Neural cell (in vitro differentiated cells): ENCODE results near the gene FNDC3B. TPM values are rescaled to one million over a fixed set of nuclear protein-coding genes. Genes with fewer than 3 reads are reported as not detected.

Source experiments
- H2AFZ ChIP-seq: fragments of 200-600, 300-800 bp; sonication (generic), shearing (Covaris generic); 2 replicates; pipeline ENCODE4 v1.6.0; 2014; ENCODE audit warnings: low read depth, mild to moderate bottlenecking, antibody characterized with exemption, low read length, moderate library complexity
- H3F3A ChIP-seq: fragments of 200-600 bp; shearing (Covaris generic); 2 replicates; pipeline ENCODE4 v1.6.1; 2016; ENCODE audit warnings: mild to moderate bottlenecking, moderate library complexity, mixed read lengths, antibody characterized with exemption, low read length; ENCODE audit not compliant: insufficient read depth, poor library complexity, severe bottlenecking
- H3K27ac ChIP-seq: fragments of 200-600, 300-800 bp; sonication (generic), shearing (Covaris generic); 2 replicates; pipeline ENCODE4 v1.5.1; 2014; ENCODE audit warnings: mild to moderate bottlenecking, low read length, moderate library complexity
- H3K27me3 ChIP-seq: fragments of 300-800, 200-600 bp; sonication (generic), shearing (Covaris generic); 2 replicates; pipeline ENCODE4 v1.6.0; 2014; ENCODE audit warnings: mild to moderate bottlenecking, low read depth, low read length, moderate library complexity; ENCODE audit not compliant: insufficient read depth
- H3K36me3 ChIP-seq: fragments of 300-800, 200-600 bp; sonication (generic), shearing (Covaris generic); 2 replicates; pipeline ENCODE4 v1.5.1; 2014; ENCODE audit warnings: mild to moderate bottlenecking, antibody characterized with exemption, low read length, moderate library complexity; ENCODE audit not compliant: insufficient read depth
- H3K4me2 ChIP-seq: fragments of 300-800, 200-600 bp; sonication (generic), shearing (Covaris generic); 2 replicates; pipeline ENCODE4 v1.6.0; 2014; ENCODE audit warnings: mild to moderate bottlenecking, low read length
- H3K4me3 ChIP-seq: fragments of 300-800, 200-600 bp; sonication (generic), shearing (Covaris generic); 2 replicates; pipeline ENCODE4 v1.5.1; 2014; ENCODE audit warnings: mild to moderate bottlenecking, low read length, moderate library complexity
- H3K79me2 ChIP-seq: fragments of 200-600 bp; shearing (Covaris generic); replicated peaks from 2 replicates; pipeline ENCODE4 v1.6.0; 2014; ENCODE audit warnings: mild to moderate bottlenecking, low read length, moderate library complexity; ENCODE audit not compliant: insufficient read depth
- H3K9ac ChIP-seq: fragments of 300-800, 200-600 bp; sonication (generic), shearing (Covaris generic); 2 replicates; pipeline ENCODE4 v1.6.1; 2016; ENCODE audit warnings: mild to moderate bottlenecking, low read length, mixed read lengths
- H3K9me2 ChIP-seq: fragments of 200-600 bp; shearing (Covaris generic); 2 replicates; pipeline ENCODE4 v1.6.1; 2016; ENCODE audit warnings: mild to moderate bottlenecking, low read length, mixed read lengths; ENCODE audit not compliant: insufficient read depth
- H3K9me3 ChIP-seq: fragments of 200-600, 300-800 bp; sonication (generic), shearing (Covaris generic); 2 replicates; pipeline ENCODE4 v1.6.1; 2016; ENCODE audit warnings: mild to moderate bottlenecking, mixed run types, low read length, moderate library complexity, mixed read lengths
- H4K20me1 ChIP-seq: fragments of 200-600 bp; shearing (Covaris generic); 2 replicates; pipeline ENCODE4 v1.6.1; 2016; ENCODE audit warnings: mild to moderate bottlenecking, mixed run types; ENCODE audit not compliant: insufficient read depth
- EP300 ChIP-seq: fragments of 450-650 bp; conservative IDR thresholded peaks from 2 replicates; pipeline ENCODE4 v1.6.1; 2014; ENCODE audit warnings: antibody characterized with exemption, mild to moderate bottlenecking, moderate library complexity; ENCODE audit not compliant: poor library complexity, severe bottlenecking
- EZH2 ChIP-seq: fragments of 200-600, 300-800 bp; shearing (Covaris generic), sonication (generic); IDR thresholded peaks from 2 replicates; pipeline ENCODE4 v1.6.1; 2014; ENCODE audit warnings: antibody characterized with exemption, low read length, borderline replicate concordance, mild to moderate bottlenecking; ENCODE audit not compliant: insufficient read depth, poor library complexity, severe bottlenecking
- MXI1 ChIP-seq: fragments of 450-650 bp; conservative IDR thresholded peaks from 2 replicates; pipeline ENCODE4 v1.6.1; 2014; ENCODE audit warnings: antibody characterized with exemption, mild to moderate bottlenecking; ENCODE audit not compliant: poor library complexity, severe bottlenecking
- POLR2AphosphoS5 ChIP-seq: IDR thresholded peaks from 2 replicates; pipeline ENCODE4 v1.6.1; 2012
- RAD21 ChIP-seq: fragments of 450-650 bp; conservative IDR thresholded peaks from 2 replicates; pipeline ENCODE4 v1.6.1; 2014; ENCODE audit warnings: antibody characterized with exemption, mild to moderate bottlenecking, moderate library complexity
- SMC3 ChIP-seq: fragments of 450-650 bp; conservative IDR thresholded peaks from 2 replicates; pipeline ENCODE4 v1.6.1; 2014; ENCODE audit warnings: antibody characterized with exemption, mild to moderate bottlenecking, moderate library complexity; ENCODE audit not compliant: poor library complexity
- TAF1 ChIP-seq: IDR thresholded peaks from 2 replicates; pipeline ENCODE4 v1.6.1; 2012; ENCODE audit warnings: low read depth
- polyA plus RNA-seq: library from polyadenylated mRNA; depleted of rRNA; stranded (reverse); fragments of >200 nt; gene quantifications from 2 replicates; pipeline ENCODE4 v1.2.3, GENCODE V29; 2014
- TF ChIP-seq, protein P1 (sequence below): fragments of 450-650 bp; IDR thresholded peaks from 2 replicates; pipeline ENCODE4 v1.5.1; 2014; ENCODE audit warnings: antibody characterized with exemption, mild to moderate bottlenecking, moderate library complexity; ENCODE audit not compliant: poor library complexity, severe bottlenecking
- TF ChIP-seq, protein P2 (sequence below): IDR thresholded peaks from 2 replicates; pipeline ENCODE4 v1.6.1; 2012; ENCODE audit warnings: borderline replicate concordance

Gene FNDC3B
- polyA plus RNA-seq, 1 donor from 2014 or later: 4.9 TPM

DNA sequence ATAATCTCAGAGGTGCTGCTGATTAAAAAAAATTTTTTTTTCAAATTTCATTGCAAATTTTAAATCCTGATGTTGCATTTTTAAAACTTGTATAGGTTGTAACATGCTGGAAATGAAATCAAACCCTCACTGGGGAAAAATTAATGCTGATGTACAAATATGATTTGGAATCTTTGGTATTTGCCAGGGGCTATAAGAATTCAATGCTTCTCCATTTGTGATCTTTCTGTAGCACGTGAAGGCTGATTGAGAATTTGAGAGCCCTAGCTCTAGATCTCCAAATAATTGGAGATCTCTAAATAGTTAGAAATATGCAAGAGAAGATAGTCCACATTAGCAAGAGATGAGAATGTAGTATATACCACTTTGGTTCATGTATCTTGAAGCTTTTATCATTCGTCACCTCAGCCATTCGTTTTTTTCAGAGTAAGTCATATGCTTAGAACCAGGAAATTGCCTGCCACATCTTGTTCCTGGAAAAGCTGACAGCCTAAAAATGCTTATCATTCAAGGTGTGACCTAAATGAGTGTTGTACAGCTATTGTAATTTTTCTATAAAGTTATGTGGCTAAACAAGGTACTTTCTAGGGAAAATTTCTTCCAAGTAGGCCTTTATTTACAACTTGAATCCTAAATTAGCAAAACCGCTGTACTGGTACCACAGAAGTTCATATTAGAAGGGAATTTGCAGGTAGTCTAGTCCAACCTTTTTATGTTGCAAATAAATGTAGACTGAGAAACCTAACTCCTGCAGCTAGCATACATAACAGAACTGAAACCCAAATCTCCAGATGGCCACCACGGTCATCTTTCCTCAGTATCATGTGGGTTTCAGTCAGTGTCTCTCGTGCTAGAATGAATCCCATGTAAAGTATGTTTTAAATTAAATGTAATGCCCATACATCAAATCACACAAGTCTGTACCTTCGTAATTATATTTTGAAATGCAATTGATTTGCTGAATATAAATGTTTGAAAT, 48.5 kb downstream of the FNDC3B start:
- Histone ChIP-seq H3K4me3 (no peak overlapping the region), H3K79me2 (peaks cover 26% of the 10 kb centered on the region), H3K9ac (no peak overlapping the region), H2AFZ (no peak overlapping the region), H3K9me2 (no peaks in the 10 kb centered on the region), H3K36me3 (no peaks in the 10 kb centered on the region), H3K9me3 (no peaks in the 10 kb centered on the region), H3K27me3 (no peaks in the 10 kb centered on the region), H3K27ac (no peak overlapping the region), H3F3A (no peaks in the 10 kb centered on the region), H4K20me1 (no peaks in the 10 kb centered on the region), H3K4me2 (no peak overlapping the region)
- TF ChIP-seq MXI1 (no peak), EP300 (peak; percentile 58)

DNA sequence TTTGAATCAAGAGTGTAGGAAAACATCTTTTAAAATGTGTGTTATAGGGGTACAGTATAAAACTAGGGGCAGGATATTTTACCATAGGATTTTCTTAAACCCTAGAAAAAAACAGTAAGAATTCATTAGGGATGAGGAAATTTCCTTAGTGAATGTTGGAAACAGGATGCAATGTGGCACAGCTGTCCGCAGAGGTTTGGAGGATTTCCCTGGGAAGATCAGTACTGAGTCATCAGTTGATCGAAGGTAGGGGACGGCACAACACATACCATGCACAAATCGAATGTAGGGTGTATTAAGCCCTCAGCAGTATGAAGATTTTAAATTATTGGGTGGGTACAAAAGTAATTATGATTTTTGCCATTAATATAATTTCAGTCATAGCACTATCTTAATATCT, 49.9 kb downstream of the FNDC3B start:
- no peak for TF ChIP-seq TAF1
- TF ChIP-seq, protein P1, sequence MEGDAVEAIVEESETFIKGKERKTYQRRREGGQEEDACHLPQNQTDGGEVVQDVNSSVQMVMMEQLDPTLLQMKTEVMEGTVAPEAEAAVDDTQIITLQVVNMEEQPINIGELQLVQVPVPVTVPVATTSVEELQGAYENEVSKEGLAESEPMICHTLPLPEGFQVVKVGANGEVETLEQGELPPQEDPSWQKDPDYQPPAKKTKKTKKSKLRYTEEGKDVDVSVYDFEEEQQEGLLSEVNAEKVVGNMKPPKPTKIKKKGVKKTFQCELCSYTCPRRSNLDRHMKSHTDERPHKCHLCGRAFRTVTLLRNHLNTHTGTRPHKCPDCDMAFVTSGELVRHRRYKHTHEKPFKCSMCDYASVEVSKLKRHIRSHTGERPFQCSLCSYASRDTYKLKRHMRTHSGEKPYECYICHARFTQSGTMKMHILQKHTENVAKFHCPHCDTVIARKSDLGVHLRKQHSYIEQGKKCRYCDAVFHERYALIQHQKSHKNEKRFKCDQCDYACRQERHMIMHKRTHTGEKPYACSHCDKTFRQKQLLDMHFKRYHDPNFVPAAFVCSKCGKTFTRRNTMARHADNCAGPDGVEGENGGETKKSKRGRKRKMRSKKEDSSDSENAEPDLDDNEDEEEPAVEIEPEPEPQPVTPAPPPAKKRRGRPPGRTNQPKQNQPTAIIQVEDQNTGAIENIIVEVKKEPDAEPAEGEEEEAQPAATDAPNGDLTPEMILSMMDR: no peak
- no peak for TF ChIP-seq RAD21
- TF ChIP-seq, protein P2, sequence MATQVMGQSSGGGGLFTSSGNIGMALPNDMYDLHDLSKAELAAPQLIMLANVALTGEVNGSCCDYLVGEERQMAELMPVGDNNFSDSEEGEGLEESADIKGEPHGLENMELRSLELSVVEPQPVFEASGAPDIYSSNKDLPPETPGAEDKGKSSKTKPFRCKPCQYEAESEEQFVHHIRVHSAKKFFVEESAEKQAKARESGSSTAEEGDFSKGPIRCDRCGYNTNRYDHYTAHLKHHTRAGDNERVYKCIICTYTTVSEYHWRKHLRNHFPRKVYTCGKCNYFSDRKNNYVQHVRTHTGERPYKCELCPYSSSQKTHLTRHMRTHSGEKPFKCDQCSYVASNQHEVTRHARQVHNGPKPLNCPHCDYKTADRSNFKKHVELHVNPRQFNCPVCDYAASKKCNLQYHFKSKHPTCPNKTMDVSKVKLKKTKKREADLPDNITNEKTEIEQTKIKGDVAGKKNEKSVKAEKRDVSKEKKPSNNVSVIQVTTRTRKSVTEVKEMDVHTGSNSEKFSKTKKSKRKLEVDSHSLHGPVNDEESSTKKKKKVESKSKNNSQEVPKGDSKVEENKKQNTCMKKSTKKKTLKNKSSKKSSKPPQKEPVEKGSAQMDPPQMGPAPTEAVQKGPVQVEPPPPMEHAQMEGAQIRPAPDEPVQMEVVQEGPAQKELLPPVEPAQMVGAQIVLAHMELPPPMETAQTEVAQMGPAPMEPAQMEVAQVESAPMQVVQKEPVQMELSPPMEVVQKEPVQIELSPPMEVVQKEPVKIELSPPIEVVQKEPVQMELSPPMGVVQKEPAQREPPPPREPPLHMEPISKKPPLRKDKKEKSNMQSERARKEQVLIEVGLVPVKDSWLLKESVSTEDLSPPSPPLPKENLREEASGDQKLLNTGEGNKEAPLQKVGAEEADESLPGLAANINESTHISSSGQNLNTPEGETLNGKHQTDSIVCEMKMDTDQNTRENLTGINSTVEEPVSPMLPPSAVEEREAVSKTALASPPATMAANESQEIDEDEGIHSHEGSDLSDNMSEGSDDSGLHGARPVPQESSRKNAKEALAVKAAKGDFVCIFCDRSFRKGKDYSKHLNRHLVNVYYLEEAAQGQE: no peak
- no peak for TF ChIP-seq SMC3
- TF ChIP-seq EP300: no peak
- no peaks in the 10 kb centered on the region for H4K20me1 ChIP-seq

DNA sequence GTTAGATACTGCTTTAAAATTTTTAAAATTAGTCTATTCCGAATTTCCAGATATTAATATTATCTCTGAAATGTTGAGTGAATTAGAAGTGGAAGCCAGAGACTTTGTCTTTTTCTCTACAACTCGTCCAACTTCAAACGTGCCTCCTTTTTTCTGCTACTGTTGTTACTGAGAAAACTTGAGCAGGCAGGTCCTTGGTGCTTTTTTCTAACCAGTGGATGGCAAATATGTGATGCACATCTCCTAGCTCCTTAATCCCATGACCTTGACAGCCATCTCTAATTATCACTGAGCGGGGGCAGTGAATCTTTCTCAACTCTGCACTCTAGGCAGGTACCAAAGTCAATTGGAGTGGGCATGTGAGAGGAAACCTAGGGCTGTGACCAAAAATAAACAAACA, 50.7 kb downstream of the FNDC3B start:
- H4K20me1 ChIP-seq: no peaks in the 10 kb centered on the region
- no peaks in the 10 kb centered on the region for H3K9me3 ChIP-seq
- H3F3A ChIP-seq: no peaks in the 10 kb centered on the region
- no peak overlapping the region for H3K9ac ChIP-seq
- H3K27ac ChIP-seq: no peak overlapping the region
- no peak overlapping the region for H3K4me2 ChIP-seq
- no peak overlapping the region for H3K4me3 ChIP-seq
- H3K36me3 ChIP-seq: no peaks in the 10 kb centered on the region
- no peaks in the 10 kb centered on the region for H3K9me2 ChIP-seq
- H2AFZ ChIP-seq: no peak overlapping the region
- H3K79me2 ChIP-seq: peaks cover 16% of the 10 kb centered on the region
- H3K27me3 ChIP-seq: no peaks in the 10 kb centered on the region
- TF ChIP-seq, protein P1: no peak
- TF ChIP-seq EP300 (no peak), RAD21 (no peak), MXI1 (no peak), EZH2 (no peak), POLR2AphosphoS5 (no peak), SMC3 (no peak)
- TF ChIP-seq, protein P2: no peak

More for the DNA sequence above, 49.9 kb downstream of the FNDC3B start:
- Histone ChIP-seq H3K9me2 (no peaks in the 10 kb centered on the region), H2AFZ (no peak overlapping the region), H3F3A (no peaks in the 10 kb centered on the region), H3K36me3 (no peaks in the 10 kb centered on the region), H3K4me3 (no peak overlapping the region), H3K79me2 (peaks cover 16% of the 10 kb centered on the region), H3K9ac (no peak overlapping the region), H3K27ac (no peak overlapping the region), H3K4me2 (no peak overlapping the region), H3K9me3 (no peaks in the 10 kb centered on the region), H3K27me3 (no peaks in the 10 kb centered on the region)
